Activated T-cell treated with anti-CD3 and anti-CD28 coated beads for 24 hours (primary cell): ENCODE results near the gene EPGN.

Experiments used
- DNase-seq: peaks from one replicate; pipeline ENCODE4 v3.0.0-alpha.2; 2020; ENCODE audit warnings: low read depth

EPGN gene

GRCh38 chr4:74308215-74308614, at the start of gene EPGN:
TSS of gene EPGN (plus strand) at chr4:74308470. CDS start at chr4:74308534, 64 bp downstream.
- no peak for DNase-seq

GRCh38 chr4:74258963-74259362, 49.3 kb upstream of the EPGN start:
- DNase-seq = no peak

DNA sequence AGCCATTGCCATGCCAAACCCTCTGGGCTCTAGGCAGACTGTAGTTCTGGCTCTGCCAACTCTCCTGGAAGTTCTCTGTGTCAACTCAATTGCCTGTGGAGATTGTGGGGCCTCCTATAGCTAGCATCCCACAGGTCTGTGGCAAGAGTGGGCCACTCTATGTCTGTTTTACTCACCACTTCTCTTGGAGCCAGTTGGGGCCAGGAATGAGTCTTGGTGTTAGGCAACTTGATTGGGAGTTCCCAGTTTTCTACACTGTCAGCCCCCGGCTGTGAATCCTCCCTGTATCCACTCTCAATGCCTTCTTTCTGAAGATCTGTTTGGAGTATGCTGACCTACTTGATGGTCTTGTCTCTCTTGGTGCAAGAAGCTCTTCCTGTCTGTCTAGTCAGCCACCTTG, 48.2 kb upstream of the EPGN start:
- no peak for DNase-seq

DNA sequence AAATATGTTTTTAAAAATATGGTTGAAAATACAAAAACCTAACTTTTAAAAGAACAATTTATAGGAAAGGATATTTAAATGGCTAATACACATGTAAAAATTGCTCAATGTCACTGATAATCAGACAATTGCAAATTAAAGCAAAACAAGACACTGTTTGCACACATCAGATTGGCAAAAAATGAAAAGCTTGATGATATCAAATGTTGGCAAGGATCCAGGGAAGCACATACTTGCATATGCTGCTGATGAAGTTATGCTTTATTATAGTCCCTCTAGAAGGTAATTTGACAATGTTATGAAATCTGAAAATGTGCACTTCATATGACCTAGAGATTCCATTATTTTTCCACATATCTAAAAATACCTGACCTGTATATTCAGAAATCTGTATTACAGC, 45.7 kb upstream of the EPGN start:
- no peak for DNase-seq

DNA sequence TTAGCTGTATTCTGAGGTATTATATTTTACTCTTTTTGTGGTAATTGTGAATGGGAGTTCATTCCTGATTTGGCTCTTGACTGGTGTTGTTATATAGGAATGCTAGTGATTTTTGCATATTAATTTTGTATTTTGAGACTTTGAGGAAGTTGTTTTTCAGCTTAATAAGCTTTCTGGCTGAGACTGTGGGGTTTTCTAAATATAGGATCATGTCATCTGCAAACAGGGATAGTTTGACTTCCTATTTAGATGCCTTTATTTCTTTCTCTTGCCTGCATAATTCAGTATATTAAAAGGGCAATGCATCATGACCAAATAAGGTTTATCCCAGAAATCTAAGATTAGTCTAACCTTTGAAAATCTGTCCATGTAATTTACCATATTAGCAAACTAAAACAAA, 44.7 kb upstream of the EPGN start:
- DNase-seq = no peak

GRCh38 chr4:74266081-74266480, 42.2 kb upstream of the EPGN start:
- DNase-seq = no peak

GRCh38 chr4:74267998-74268606, 40.2 kb upstream of the EPGN start:
- no peak for DNase-seq

DNA sequence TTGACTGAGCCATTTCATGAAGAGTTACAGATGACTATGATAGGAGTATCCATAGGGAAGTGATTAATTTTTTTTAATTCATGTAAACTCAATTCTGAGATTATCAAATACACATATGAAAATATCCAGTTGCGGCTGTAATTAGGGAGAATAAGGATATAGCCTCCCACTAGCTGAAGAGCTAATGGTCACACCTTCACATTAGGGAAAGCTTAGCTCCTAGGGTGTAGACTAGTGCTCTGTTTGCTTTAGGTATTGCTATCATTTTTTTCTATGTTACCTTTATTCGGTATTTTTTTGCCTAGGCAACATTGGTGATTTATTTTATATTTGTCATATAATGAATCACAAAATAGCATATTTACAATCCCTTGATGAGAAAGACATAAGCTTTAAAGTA, 39.6 kb upstream of the EPGN start:
- no peak for DNase-seq

- DNase-seq = no peak
These were observed 29.8 kb upstream of the EPGN start for GRCh38 chr4:74278490-74278889.

DNA sequence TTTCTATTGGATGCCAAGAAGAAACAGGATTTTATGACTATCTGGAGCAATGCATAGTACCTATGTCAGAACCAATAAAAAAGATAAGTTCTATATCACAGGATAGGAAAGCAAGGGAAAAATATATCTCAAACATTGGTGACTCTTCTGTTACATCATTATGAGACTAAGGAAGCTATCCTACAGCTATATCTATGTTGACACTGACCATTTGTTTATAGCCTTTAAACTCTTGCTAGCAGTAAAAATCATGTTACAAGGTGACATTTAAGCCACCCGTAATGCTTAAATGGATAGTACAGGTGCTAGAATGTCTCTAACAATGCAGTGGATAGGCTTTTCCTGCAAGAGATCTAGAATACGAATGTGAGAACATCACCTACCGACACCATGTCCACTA, 28.6 kb upstream of the EPGN start:
- no peak for DNase-seq

GRCh38 chr4:74282926-74283325, 25.3 kb upstream of the EPGN start:
- DNase-seq = no peak

GRCh38 chr4:74283614-74284013, 24.7 kb upstream of the EPGN start:
- DNase-seq = no peak

DNA sequence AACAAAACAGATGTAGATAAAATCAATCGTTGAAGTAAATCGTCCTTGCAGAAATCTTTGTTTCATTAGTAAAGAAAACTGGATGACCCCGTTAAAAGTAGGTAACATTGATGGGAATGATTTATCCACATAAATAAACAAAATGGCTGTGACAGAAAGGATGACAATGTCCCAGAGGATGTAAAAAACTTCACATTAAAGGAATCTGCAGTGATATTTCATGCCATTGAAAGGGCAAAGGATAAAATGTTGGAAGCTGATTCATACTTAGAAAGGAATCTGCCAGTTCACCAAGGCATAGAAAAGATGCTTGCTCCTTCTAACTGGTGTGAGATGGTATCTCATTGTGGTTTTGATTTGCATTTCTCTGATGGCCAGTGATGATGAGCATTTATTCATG, 24.2 kb upstream of the EPGN start:
- no peak for DNase-seq

GRCh38 chr4:74287164-74287563, 21.1 kb upstream of the EPGN start:
- no peak for DNase-seq

GRCh38 chr4:74287791-74288190, 20.5 kb upstream of the EPGN start:
- DNase-seq = no peak

GRCh38 chr4:74291471-74291870, 16.8 kb upstream of the EPGN start:
- no peak for DNase-seq

GRCh38 chr4:74292111-74292870, 16.0 kb upstream of the EPGN start:
- no peak for DNase-seq

- no peak for DNase-seq
These were observed 14.7 kb upstream of the EPGN start for GRCh38 chr4:74293558-74293957.

- no peak for DNase-seq
These were observed 13.6 kb upstream of the EPGN start for GRCh38 chr4:74294681-74295080.

DNA sequence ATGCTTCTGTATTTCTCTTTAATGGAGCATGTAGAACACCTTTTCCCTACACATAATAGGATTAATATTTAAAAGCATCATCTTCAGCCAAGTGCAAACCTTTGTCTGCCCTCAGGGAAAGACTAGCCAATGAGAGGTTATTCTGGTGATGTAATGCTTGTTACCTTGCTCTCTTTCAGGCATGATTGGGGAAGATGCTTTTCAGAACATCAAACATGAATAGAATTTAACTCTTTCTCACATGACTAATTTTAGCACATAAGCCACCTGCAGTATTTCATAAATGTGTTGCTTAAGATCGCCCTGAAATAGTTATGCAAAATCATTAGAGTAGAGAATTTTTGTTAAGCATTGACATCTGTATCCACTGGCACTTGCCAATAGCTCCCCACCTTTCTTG, 10.7 kb upstream of the EPGN start:
- no peak for DNase-seq

DNA sequence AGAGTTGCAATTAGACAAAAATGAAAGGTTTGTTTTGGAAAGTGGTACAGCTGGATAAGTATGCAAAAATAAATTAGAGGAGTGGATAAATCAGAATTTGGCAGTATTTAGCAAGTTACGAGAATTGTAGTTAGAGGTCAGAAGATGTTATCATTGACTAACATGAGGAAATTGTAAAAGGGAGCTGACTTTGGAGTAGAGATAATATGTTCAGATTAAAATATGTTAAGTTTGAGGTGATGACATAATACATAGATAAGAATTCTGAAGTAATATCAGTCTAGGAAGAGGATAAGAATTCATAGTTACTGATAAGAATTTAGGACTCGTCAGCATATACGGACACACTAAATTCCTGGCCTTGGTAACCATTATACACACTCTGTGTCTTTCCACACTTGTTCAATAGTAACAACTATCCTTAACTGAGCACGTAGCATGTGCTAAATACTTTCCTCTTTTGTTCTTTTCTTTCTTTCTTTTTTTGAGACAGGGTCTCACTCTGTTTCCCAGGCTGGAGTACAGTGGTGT, 4.1 kb upstream of the EPGN start:
- DNase-seq = no peak

GRCh38 chr4:74305000-74305399, 3.3 kb upstream of the EPGN start:
- no peak for DNase-seq

- DNase-seq = no peak
These were observed 1.1 kb upstream of the EPGN start for GRCh38 chr4:74307170-74307569.

DNA sequence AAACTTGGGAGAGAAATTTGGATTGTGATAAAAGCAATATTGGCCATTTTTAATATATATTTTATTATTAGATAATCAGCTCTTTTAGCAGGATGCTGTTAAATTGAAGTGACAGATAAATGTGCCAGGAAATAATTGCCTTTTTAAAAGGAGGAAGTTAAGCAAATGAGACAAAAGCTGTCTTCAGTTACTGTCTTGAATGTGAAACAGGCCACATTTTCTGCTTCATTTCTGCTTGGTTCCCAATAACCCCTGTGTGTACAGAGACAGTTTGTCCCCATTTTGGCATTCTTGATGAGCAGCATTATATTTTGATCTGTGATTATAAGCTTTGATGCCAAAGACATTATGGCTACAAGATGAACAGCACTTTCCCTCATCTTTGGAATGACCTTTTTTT, 953 bp downstream of the EPGN start:
- no peak for DNase-seq
